Tibial nerve (tissue), 4 donors: ENCODE results near the gene SMIM10. TPM values are rescaled to one million over a fixed set of nuclear protein-coding genes. Genes with fewer than 3 reads are reported as not detected.

Source experiments
- DNase-seq, 2 donors: peaks; one replicate each; pipeline ENCODE4 v3.0.0-alpha.2; 2019; ENCODE audit warnings: low spot score in 2 of 2
- H3K27ac ChIP-seq, 4 donors: fragments of 200-600 bp; sonication (generic) in 3 of 4; one replicate each; pipeline ENCODE4 v1.5.1; 2017 to 2019; ENCODE audit warnings: mild to moderate bottlenecking in 1 of 4
- H3K27me3 ChIP-seq, 2 donors: fragments of 200-600 bp; sonication (generic) in 1 of 2; one replicate each; pipeline versions ENCODE4 v1.5.1 to v1.6.0; 2017 to 2019
- H3K36me3 ChIP-seq, 3 donors: fragments of 200-600 bp; sonication (generic); one replicate each; pipeline ENCODE4 v1.5.1; 2018 to 2019
- H3K4me1 ChIP-seq, 4 donors: fragments of 200-600 bp; sonication (generic) in 3 of 4; one replicate each; pipeline ENCODE4 v1.5.1; 2017 to 2019
- H3K4me3 ChIP-seq, 4 donors: fragments of 200-600 bp; sonication (generic) in 3 of 4; one replicate each; pipeline ENCODE4 v1.5.1; 2017 to 2019; ENCODE audit warnings: mild to moderate bottlenecking in 1 of 4, moderate library complexity in 1 of 4
- H3K9me3 ChIP-seq, 4 donors: fragments of 200-600 bp; sonication (generic) in 3 of 4; one replicate each; pipeline ENCODE4 v1.5.1; 2017 to 2019
- EP300 ChIP-seq, 2 donors: sonication (generic); formaldehyde crosslinking; IDR thresholded peaks; one replicate each; pipeline ENCODE4 v1.6.1; 2017; ENCODE audit warnings: antibody characterized with exemption in 2 of 2, mild to moderate bottlenecking in 1 of 2
- POLR2A ChIP-seq, 2 donors: fragments of 450-650 bp; IDR thresholded peaks; one replicate each; pipeline ENCODE4 v1.6.1; 2017; ENCODE audit warnings: antibody characterized with exemption in 2 of 2, mild to moderate bottlenecking in 2 of 2, moderate library complexity in 2 of 2
- WGBS, 2 donors: methylation state at CpG; one replicate each; pipeline ENCODE4 v1.1.5; 2018; 5-methylcytosine and 5-hydroxymethylcytosine counted together
- total RNA-seq, 4 donors: library from RNA; depleted of rRNA; stranded (reverse); fragments of >200 nt; gene quantifications; one replicate each; pipeline ENCODE4 v1.1.0, GENCODE V29; 2016
- TF ChIP-seq, protein P1 (sequence below), 5 experiments: fragments of 200-600 bp in 3 of 5; fragments of 450-650 bp in 2 of 5; sonication (generic) in 3 of 5; IDR thresholded peaks; one replicate each; pipeline ENCODE4 v1.5.1; 2016 to 2019; ENCODE audit warnings: antibody characterized with exemption in 5 of 5, mild to moderate bottlenecking in 3 of 5, moderate library complexity in 2 of 5

The SMIM10 gene
- total RNA-seq, 4 donors from 2014 or later = 8.0 to 18.0 (median 16.0) TPM

DNA sequence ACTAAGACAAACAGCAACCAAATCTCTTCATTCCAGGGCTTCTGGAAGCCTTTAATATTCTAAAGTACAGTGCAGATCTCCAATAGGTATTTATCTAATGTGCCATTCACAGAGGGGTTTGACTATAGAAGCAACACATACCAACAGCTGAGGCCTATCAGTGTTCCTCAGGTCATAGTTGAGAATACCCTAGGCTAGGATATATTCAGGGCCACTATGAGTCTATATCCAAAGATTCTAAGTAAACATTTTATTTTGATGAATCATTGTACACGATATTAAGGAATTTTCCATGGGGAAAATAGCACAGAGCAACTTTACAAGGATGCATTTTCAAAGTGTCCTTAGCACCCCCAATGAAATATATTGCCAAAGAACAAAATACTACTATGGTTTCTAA lies 9.7 kb downstream of the SMIM10 start:
- TF ChIP-seq POLR2A (IDR thresholded peaks at IDR 0.05) (no peak), EP300 (IDR thresholded peaks at IDR 0.05) (no peak)
- TF ChIP-seq, protein P1, sequence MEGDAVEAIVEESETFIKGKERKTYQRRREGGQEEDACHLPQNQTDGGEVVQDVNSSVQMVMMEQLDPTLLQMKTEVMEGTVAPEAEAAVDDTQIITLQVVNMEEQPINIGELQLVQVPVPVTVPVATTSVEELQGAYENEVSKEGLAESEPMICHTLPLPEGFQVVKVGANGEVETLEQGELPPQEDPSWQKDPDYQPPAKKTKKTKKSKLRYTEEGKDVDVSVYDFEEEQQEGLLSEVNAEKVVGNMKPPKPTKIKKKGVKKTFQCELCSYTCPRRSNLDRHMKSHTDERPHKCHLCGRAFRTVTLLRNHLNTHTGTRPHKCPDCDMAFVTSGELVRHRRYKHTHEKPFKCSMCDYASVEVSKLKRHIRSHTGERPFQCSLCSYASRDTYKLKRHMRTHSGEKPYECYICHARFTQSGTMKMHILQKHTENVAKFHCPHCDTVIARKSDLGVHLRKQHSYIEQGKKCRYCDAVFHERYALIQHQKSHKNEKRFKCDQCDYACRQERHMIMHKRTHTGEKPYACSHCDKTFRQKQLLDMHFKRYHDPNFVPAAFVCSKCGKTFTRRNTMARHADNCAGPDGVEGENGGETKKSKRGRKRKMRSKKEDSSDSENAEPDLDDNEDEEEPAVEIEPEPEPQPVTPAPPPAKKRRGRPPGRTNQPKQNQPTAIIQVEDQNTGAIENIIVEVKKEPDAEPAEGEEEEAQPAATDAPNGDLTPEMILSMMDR (IDR thresholded peaks at IDR 0.05) = no peak
- Histone ChIP-seq H3K36me3 (no peaks in the 10 kb centered on the region), H3K27me3 (peaks cover 0 to 4% of the 10 kb centered on the region in 2 donors), H3K4me3 (no peak overlapping the region), H3K9me3 (no peaks in the 10 kb centered on the region), H3K27ac (no peak overlapping the region), H3K4me1 (peaks cover 0 to 4% (median 0%) of the 10 kb centered on the region in 4 donors)
- DNase-seq = no peak
- WGBS, 2 donors = 35 to 42% methylated on average over 1 of the region's 1 CpG

- 0 to 36% methylated on average over 10 to 34 of the region's 35 CpGs for whole genome bisulfite sequencing, 2 donors
- peak overlapping the region; percentile 12 to 80 (median 52) for H3K27ac ChIP-seq
- H3K9me3 ChIP-seq = no peaks in the 10 kb centered on the region
- peaks cover 0 to 4% (median 0%) of the 10 kb centered on the region in 4 donors for H3K4me1 ChIP-seq
- H3K36me3 ChIP-seq = no peaks in the 10 kb centered on the region
- peak overlapping the region in 3 of 4 donors; percentile 23 to 53 (median 42) for H3K4me3 ChIP-seq
- DNase-seq = peak; percentile 78 to 86
- TF ChIP-seq, protein P1 (IDR thresholded peaks at IDR 0.05) = no peak
- TF ChIP-seq EP300 (IDR thresholded peaks at IDR 0.05) = peak in 1 of 2 donors; percentile 21
- peak in 1 of 2 donors; percentile 31 for TF ChIP-seq POLR2A (IDR thresholded peaks at IDR 0.05)
- H3K27me3 ChIP-seq = peaks cover 0 to 4% of the 10 kb centered on the region in 2 donors
Observed at GRCh38 chrX:135003876-135004623, 13.3 kb downstream of the SMIM10 start.

- Histone ChIP-seq H3K4me3 (no peak overlapping the region), H3K27me3 (peaks cover 0 to 4% of the 10 kb centered on the region in 2 donors), H3K36me3 (no peaks in the 10 kb centered on the region), H3K4me1 (peaks cover 0 to 4% (median 0%) of the 10 kb centered on the region in 4 donors), H3K9me3 (no peaks in the 10 kb centered on the region), H3K27ac (no peak overlapping the region)
- no peak for TF ChIP-seq EP300 (IDR thresholded peaks at IDR 0.05)
- TF ChIP-seq, protein P1 (IDR thresholded peaks at IDR 0.05) = no peak
- TF ChIP-seq POLR2A (IDR thresholded peaks at IDR 0.05) = no peak
- 55 to 68% methylated on average over 2 to 4 of the region's 4 CpGs for WGBS, 2 donors
- DNase-seq = no peak
Observed at GRCh38 chrX:135006187-135006586, 15.4 kb downstream of the SMIM10 start.

DNA sequence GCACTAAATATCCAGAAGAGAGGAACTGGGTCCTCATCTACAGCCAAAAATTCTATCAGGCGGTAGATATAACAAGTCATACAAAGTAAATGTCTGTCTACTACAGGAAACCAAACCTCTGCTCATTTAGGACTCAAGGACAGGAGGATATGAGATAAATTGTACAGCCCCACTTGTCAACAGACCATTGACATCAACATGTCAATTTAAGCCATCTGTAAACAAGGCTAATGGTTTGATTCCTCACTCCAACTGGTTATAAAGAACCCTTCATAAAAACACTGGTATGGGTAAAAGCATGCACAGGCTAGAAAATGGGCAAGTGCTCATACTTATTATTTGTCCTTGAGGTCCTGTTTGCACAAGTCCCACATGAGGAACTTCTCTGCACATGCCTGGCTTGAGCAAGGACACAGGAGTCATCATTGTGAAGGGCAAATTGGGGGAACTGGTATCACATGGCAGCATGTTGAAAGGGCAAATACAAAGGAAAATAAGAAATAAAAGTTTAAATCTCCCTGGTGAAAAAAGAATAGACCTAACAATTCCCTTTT lies 18.3 kb downstream of the SMIM10 start:
- H3K4me3 ChIP-seq = no peak overlapping the region
- TF ChIP-seq POLR2A (IDR thresholded peaks at IDR 0.05) (no peak), EP300 (IDR thresholded peaks at IDR 0.05) (no peak)
- TF ChIP-seq, protein P1 (IDR thresholded peaks at IDR 0.05) = no peak
- WGBS, 2 donors = 86 to 91% methylated on average over 1 of the region's 1 CpG
- H3K4me1 ChIP-seq = no peaks in the 10 kb centered on the region
- no peak for DNase-seq
- H3K9me3 ChIP-seq = no peaks in the 10 kb centered on the region
- peaks cover 0 to 4% of the 10 kb centered on the region in 2 donors for H3K27me3 ChIP-seq
- H3K27ac ChIP-seq = no peak overlapping the region
- H3K36me3 ChIP-seq = no peaks in the 10 kb centered on the region

DNA sequence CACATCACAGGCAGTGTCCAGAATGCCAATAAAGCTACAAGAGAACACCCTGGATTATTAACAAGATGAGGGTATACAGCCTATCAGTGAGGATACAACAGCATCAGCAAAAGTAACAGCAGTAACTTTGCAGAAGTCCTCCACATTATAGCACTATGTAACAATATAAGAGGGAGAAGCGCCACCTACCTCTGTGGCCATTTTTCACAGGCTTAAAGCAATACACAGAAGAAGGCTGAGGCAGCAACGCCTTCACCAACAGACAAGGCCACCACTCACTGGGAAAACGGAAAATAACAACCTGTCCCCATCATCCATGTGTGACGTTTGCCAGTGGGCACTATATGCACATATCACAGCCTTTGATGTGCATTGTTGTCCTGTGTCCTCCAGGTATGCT lies 19.0 kb downstream of the SMIM10 start:
- Histone ChIP-seq H3K4me1 (no peaks in the 10 kb centered on the region), H3K27ac (no peak overlapping the region), H3K9me3 (no peaks in the 10 kb centered on the region), H3K27me3 (peaks cover 0 to 2% of the 10 kb centered on the region in 2 donors), H3K4me3 (no peak overlapping the region), H3K36me3 (no peaks in the 10 kb centered on the region)
- WGBS, 2 donors = 51 to 66% methylated on average over 2 to 4 of the region's 4 CpGs
- TF ChIP-seq POLR2A (IDR thresholded peaks at IDR 0.05) (no peak), EP300 (IDR thresholded peaks at IDR 0.05) (no peak)
- TF ChIP-seq, protein P1 (IDR thresholded peaks at IDR 0.05) = no peak
- no peak for DNase-seq
